Right renal pelvis (tissue), 4 donors: ENCODE results near the gene DPYSL4. TPM values are rescaled to one million over a fixed set of nuclear protein-coding genes. Genes with fewer than 3 reads are reported as not detected.

Experiments used
- DNase-seq, 4 donors: peaks; one replicate each; pipeline ENCODE4 v3.0.0-alpha.2; 2013; ENCODE audit warnings: low read depth in 4 of 4, low spot score in 3 of 4, missing footprints in 1 of 4
- polyA plus RNA-seq, 4 donors: library from polyadenylated mRNA; unstranded; fragments of 120-200 nt; gene quantifications; one replicate each; pipeline ENCODE4 v1.2.1, GENCODE V29; 2013; ENCODE audit not compliant: insufficient read length in 4 of 4

The DPYSL4 gene
- polyA plus RNA-seq, 4 donors = 12.2 to 22.5 (median 15.0) TPM

DNA sequence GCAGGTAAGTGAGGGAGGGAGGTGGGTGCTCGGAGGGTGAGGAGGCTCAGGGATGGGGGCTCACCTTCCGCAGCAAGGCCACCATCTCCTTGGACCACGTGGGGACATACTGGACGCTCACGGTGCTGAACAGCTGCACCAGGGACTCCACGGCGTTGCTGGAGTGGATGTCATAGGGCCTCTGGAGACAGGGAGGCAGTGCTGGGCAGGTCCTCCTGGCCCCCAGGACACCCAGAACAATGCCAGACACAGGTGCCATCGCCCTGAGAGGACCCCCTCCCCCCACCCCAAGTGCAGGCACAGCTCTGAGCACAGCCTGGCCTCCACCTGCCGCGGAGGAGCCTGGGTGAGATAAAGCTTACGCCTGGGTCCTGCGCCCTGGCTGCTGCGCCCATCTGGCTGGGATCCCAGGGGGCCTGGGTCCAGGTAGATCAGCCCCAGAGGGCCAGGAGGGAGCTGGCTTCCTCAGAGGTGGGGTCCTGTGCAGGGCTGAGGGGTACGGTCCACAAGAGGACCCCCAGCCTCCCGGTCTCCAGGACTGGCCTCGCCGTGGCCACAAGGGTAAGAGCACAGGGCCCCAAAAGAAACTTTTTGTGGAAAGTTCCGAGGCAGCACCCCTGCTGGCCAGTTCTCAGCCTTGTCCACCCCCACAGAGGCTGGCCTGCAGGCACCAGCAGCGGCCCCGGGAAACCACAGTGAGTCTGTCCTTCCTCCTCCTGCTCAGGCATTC is 37.8 kb downstream of the DPYSL4 start:
- no peak for DNase-seq

DNA sequence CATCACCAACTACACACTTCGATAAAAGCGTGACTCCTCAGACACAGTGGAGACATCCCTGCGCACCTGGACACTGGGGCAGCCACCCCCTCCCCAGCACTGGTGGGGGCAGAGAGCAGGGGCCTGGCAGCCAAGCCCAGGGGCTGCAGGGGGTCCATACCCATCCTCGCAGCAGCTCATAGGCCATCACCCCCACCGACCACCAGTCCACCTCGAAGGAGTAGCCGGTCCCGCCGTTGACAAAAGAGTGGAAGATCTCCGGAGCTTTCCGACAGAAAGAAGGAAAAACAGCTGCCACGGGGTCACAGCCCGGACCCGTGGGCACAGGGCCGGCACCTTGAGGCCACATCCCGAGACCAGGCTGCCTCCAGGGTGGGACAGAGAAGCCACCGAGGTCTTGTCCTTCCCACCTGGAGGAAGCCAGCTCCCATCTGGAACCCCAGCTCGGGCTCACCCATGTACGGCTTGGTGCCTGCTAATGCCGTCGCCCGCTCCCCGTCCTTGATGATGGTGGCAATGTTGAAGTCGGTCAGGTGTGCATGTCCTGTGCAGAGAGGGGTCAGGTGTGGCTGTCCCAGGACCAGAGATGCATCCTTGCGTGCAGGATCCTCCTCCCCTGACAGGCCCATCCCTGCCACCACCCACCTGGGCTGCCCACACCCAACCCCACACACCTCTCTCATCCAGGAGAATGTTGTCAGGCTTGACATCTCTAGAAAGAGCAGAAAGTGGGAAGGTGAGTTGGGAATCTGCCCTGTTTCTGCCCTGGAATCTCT is 38.5 kb downstream of the DPYSL4 start:
- no peak for DNase-seq

DNA sequence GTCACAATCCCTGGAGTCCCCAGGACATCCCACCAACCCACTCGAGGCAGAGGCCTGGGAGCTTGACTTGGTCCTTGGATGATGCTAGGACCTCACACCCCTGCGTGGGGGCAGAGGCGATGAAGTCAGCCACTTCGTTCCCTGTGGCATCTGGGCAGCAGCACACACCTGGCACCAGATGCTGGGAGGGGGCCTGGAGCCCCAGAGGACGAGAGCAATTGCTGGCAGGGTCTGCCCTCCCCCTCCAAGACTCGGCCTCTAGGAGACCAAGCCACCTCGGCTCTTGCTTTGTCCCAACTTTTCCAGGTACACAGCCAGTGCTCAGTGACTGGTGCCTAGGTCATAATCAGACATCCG is 39.1 kb downstream of the DPYSL4 start:
- no peak for DNase-seq

DNA sequence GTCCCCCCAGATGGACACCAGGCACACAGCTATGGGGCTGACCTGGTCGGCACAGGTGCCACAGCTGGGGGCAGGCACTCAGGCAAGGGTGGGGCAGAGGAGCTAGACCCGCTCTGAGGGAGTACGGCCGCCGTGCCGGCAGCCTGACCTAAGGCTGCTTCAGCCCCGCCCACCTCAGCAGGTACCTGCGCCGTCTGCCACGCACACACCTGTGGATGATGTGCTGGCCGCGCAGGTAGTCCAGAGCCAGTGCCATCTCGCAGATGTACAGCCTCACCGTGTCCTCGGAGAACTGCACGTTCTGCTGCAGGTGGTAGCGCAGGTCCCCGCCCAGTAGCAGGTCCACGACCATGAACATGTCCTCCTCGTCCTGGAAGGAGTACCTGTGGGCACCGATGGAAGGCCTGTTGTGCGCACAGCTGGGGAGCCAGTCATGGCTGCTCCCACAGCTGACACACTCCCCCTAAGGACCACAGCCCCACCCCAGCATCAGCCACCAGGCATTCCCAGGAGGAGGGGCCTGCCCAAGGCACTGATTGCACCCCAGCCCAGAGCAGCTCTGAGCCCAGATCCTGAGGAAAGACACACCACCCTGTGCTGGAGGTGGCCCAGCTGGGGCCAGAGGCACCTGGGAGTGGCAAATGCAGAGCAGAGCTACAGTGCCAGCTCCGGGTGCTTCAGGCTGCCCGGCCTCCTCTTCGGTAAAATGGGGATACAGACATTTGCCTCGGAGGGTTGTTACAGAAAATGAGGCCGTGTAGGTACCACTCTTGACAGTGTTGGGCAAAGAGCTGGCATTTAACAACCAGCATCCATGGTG is 40.0 kb downstream of the DPYSL4 start:
- DNase-seq = no peak

DNA sequence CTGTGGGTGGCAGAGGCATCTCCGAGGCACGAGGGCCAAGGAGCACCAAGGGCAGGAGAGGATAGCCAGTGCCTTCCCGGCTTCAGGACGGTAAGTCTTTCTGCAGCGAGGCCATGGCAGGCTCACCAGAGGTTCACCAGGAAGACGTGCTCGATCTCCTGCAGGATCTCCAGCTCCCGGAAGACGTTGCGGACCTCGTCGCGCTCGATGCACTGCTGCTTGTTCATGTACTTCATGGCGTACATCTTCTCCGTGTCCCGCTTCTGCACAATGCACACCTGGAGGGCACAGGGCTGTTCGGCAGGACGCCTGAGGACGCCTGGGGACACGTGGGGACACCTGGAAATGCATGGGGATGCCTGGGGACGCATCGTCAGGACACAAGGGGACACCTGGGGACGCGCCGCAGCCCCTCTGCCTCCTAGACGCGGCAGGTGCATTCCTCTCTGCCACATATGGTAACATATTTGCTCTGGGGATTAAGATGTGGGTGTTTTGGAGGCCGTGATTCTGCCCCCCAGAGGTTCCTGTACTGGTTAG is 41.2 kb downstream of the DPYSL4 start:
- DNase-seq = no peak

DNA sequence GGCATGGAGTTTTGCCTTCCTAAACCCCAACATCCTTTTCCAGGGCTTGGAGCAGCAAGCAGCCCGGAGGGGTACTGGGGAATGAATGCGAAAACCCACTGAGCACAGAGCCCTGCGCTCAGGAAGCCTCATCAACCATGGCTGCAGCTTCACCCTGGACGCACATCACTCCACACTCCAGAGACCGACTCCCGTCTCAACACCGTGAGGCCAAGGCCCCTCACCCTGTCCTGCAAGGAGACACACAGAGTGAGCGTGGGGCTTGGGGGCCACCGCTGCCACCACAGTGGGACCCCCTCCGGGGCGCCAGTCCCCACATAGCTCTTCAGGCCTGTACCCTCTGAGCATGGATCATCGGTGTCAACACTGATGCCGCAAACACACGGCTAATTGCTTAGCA is 41.9 kb downstream of the DPYSL4 start:
- DNase-seq = no peak

DNA sequence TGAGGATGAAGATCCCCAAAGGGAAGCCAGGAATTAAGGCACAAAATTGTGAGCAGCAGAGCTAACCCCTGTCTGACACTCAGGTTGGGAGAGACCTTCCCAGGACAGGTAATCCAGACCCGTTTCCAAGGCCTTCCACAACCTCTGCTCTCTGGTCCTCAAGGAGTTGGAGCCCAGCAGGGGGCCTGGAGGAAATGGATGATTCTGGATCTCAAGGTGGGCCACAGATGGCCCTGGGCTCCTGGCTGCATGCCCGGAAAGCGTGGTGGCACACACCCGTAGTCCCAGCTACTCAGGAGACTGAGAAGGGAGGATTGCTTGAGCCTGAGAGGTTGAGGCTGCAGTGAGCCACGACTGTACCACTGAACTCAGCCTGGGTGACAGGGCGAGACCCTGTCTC is 42.3 kb downstream of the DPYSL4 start:
- no peak for DNase-seq

DNA sequence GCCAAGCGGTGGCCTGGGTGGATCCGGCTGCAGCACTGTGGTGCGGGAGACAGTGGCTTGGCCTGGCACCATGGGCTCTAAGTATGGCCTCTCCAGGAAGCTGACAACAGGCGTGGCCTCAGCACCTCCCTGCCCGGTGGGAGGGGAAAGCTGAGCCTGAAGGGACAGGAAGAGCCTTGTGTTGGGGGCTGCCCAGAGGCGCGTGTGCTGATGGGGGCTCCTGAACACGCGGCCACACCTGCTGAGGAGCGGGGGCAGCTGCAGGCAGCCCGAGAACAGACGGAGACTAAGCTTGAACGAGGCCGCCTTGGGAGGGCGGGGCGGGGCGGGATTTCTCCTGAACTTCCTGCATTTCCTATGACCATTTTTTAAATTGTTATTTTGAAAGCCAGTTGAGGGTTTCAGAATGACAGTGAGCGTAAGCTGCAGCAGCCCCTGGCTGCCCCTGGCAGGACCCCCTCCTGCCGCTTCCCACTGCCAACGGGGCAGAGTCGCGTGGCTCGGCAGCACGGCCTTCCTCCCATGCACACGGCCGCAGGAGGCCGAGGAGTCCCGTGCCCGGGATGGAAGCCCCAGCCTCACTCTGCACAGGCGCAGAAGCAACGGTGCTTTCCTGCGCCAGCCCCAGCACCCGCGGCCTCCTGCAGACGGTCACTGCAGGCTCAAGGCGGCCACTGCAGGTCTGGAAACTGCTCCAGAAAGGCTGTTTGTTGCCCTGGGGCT is 43.2 kb downstream of the DPYSL4 start:
- DNase-seq = no peak

DNA sequence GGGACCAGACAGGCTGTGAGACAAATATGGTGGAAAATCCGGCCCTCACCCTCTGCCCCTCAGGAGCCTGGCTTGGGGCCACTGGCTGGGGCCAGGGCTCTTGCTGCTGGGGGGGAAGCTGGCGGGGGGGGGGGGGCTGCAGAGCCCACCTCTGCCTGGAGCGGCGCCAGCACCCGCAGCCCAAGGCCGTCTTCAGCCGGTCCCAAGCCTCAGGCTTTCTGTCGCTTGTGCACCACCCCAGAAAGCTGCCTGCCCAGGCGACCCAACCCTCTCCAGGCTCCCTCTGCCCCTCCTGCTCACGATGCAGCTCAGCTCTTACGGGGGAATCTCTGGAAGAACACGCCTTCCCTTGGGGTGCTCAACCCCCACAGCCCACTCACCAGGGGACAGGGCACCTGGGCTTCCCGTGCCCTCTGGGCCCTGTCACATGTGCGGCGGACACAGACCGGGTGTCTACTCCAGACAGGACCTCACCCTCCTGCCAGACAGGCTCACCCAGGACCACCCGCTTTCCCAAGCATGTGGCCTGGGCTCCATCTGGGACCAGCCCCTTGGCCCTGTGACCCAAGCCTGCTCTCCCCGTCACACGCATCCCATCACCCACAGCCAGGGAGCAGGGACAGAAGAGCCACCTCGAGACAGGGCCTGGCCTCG is 43.9 kb downstream of the DPYSL4 start:
- no peak for DNase-seq

DNA sequence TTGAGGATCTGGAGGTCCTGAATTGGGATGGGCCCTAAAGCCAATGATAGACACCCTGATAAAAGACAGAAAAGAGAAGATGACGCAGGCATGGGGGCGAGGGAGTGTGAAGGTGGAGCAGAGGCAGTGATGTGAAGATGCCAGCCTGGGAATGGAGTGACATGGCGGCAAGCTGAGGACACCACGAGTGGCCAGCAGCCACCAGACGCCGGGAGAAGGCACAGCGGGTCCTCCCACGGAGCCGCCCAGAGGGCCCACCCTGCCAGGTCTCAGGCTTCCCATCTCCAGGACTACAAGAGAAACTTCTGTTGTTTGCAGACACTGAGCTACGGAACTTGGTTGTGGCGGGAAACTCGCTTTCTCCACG is 44.9 kb downstream of the DPYSL4 start:
- DNase-seq = no peak

DNA sequence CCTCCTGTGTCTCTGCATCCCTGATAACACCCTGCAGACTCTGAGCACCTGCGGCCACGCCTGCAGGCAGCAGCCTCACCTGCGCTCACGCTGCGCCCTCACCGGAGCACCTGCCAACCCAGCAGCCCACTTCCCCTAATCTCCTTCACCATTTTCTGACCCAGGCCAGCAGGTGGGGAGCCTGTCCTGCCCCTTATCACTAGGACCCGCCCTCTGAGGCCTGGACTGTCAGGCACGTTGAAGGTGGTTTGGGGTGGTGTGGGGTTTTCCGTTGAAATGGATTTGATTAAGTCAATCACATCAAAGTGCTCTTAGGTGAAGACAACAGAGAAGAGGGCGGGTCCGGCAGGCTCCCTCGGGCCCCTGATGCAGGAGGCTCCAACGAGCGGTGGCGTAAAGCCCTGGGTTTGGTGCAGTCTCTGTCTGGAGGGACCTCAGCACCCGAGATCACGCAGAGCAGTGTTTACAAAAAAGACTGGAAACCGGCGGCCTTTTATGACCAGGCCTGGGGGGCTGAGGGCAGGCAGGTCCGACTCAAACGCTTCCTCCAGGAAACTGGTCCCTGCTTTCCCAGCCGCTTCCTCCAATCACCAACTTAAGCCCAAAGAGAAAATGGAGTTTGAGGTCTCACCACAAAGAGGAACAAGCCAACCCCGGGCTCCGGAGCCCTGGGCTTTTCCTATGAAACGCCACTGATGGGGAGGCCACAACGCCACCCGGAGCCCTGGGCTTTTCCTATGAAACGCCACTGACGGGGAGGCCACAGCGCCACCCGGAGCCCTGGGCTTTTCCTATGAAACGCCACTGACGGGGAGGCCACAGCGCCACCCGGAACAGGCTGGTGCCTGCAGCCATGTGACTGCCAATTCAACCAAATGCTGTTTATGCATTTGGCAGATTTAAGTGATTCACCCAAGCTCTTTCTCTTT is 45.5 kb downstream of the DPYSL4 start:
- no peak for DNase-seq

DNA sequence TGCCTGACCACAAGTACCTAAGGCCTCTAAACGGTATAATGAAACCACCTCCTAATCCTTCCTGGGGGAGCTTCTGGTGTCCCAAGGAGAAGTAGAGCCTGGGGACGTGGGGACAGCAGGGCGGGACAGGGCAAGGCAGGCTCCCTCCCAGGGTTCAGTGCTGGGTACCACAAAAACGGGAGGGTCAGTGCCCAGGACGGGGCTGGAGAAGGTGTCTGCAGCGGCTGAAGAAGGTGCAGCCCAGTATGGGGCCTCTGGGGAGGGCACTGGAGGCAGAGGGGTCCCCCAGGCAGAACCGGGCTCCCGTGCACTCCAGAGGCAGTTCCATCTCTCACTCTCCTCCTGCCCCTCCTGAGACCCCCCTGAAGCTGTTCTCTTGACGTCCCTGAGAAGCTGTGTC is 46.2 kb downstream of the DPYSL4 start:
- no peak for DNase-seq

DNA sequence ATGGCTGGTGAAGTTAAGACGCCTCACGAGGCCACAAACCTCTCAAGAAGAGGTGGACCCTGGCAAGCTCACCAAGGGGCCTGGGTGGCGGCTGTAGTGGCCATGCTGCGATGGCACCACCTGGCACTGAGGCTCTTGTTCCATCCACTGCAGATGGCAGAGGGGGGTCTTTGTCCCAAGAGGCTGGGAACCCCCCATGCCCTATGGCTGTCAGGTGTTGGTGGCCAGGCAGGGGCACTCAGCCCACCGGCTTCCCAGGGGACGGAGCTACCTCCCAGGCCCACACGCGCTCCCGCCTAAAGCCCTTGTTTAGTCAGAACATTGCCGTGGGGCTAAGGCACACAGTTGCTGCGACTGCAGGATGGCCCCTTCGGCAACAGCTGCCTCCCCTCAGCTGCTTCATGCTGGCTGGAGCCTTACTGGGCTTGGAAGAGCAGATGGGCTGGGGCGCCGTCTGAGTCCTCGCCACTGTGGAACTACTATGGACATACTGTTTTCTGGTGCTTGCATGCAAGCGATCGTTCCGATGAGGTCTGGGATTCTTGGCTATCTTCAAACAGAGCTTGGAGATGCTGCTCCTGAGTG is 46.8 kb downstream of the DPYSL4 start:
- no peak for DNase-seq

DNA sequence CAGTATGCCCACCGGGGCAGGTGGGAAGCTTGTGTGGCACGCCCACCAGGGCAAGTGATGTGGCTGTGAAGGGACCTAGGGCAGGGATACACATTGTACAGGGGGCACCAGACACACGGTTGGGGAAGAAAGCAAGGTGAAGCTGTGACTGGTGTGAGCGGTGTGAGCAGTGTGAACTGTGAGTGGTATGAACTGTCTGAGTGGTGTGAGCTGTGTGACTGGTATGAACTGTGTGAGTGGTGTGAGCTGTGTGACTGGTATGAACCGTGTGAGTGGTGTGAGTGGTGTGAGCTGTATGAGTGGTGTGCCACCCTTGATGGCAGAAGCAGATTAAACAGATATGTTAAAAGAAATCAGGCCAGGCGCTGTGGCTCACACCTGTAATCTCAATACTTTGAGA is 48.1 kb downstream of the DPYSL4 start:
- no peak for DNase-seq

DNA sequence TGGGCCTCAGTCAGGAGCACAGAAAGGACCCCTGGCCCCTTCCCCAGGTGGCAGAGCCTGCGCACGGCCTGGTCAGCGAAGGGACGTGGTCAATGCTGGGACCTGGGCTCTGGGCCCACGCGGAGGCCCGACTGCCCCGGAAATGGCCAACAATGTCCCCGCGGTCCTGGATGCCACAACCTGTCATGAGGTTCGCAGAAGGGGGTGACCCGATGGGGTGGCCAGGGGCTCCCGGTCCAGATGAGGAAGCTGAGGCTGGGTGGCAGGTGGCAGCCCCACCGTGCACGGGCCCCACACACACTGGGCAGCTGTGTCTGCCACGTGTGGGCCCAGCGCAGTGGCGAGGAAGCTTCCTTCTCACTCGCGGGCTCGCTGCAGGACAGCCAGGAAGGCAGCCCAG is 49.4 kb downstream of the DPYSL4 start:
- DNase-seq = no peak

DNA sequence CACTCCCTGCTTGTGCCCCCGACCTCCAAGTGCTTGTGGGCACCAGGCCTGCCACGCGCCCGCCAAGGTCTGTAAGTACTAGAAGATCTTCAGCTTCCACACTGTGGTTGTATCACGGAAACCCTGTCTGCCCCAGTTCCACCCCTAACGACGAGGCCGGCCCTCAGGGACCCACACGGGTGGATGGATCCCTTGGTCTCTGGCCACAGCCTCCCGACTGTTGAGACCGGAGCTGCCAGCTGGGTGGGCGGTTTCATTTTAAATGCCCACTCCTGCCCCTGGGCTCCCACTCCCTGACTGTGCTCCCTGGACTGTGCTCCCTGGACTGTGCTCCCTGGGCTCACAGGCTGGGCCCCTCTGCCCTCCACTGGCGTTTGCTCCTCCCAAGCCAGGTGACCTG is 50.1 kb downstream of the DPYSL4 start:
- DNase-seq = no peak

DNA sequence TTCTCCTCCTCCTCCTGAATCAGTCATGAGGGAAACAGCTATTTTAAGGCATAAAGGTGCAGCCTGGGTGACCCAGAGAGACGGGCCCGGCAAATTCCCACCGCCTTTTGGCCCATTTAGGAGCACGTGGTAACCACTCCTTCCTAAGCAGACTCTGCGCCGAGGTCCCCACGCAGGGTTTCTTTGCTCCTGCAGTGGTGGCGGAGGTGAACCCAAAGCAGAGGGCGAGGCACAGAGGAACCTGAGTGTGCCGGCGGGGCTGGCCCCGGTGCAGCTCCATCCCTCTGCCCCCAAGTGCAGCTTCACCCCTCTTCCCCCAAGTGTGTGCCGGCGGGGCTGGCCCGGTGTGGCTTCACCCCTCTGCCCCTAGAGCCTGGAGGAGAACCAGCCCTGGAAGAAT is 50.6 kb downstream of the DPYSL4 start:
- DNase-seq = no peak

DNA sequence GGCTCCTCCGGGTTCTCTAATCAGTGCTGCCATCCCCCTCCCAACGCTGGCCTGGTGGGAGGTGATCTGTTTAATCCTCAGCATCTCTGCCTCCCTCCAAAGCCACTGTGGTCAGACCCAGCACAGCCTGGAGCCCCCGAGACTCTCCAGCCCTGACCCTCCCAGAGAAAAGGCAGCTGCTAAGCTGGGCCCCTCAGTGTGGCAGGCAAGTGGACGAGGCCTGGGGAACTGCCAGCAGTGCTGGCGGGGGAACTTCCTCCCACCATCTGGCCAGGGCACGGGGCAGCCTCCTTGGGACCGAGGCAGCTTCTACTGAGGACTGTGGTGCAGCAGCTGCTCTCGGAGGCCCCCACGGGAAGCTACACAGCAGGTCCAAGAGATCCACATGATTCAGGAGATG is 51.1 kb downstream of the DPYSL4 start:
- no peak for DNase-seq
